ENCODE results near the gene PLEKHA1.

The PLEKHA1 gene
- total RNA-seq = 49.0 to 83.5 (median 67.3) reads per million in 4 donors

DNA sequence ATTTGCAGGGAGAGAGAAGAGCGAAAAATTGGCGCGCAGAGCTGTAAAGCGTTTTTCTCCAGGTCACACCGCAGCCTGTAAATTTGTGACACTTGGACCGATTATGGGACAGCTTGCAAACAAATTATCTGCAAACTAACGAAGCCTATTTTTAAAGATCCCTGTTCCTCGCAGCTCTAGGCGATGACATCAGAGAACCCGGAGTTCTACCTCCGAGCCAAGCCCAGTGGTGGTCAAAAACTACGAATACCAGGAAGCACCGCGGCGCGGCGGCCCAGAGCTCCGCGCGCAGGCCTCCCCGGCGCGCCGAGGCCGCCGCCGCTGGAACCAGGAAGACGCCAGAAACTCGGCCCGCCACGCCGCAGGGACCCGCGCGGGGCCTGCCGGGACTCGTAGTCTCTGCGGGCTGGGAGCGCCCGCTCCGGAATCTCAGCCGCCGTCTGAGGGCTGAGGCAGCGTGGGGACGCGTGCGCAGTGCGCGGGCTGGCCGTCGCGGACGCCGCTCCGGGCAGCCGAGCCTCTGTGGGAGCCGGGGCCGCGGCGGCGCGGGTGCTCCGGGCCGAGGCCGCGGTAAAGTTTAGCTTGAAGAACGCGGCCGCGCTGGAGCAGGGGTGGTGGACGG lies at the start of gene PLEKHA1:
Gene PLEKHA1, plus strand, starts transcription at position 472 of the 622 bp plus-strand sequence. CDS start 18,493 bp downstream, outside the sequence.
- DNase-seq = peak; percentile 85 to 94 (median 89)

DNA sequence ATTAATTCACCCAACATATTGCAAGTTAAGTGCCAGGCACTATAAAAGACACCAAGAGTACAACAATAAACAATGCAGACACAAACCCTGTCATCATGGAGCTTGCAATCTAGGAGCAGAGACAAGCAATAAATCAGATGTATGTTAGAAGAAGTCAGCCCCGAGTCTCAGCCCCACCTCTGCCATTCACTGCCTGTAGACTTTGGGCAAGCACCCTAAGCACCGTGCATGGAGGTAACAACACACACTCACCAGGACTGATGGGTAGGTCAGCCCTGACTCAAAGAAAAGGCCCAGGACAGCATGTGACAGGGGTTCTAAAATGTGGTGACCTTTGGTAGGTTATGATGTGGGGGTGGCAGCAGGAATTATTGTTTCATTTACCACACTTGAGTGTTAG lies 49.3 kb upstream of the PLEKHA1 start:
- DNase-seq = no peak

DNA sequence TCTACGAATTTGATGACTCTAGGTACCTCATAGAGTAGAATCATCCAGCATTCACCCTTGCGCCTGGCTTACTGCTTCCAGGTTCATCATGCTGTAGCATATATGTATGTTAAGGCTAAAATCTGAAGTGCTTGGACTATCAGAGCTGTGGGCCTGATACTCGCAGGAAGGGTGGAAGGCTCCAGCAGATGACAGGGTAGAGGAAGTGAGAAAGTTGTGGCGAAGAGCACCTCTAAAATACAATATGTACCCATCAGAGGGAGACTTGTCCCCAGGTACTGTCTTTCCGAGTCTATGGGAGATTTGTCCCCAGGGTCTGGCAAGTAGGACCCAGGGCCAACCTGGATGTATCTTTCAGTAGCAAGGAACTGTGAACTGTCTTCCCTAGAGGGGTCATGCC lies 48.1 kb upstream of the PLEKHA1 start:
- no peak for DNase-seq

DNA sequence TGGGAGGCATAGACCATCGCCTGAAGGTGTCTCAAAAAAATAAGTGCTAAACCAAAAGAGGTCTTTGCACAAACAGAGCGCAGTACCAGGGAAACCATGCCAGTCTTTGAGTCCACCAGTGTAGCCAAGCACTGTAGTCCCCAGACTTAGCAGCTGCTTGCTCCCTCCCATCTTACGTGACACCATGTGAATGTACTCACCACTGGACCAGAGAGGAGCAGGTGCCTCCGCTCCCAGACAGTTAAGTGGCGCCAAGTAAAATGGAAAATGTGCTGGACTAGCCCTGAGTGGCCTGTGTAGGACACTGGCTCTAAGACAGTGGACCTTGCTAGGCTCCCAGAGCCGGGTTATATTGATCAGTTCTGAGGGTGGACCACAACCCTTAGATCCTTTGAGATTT lies 47.7 kb upstream of the PLEKHA1 start:
- no peak for DNase-seq

DNA sequence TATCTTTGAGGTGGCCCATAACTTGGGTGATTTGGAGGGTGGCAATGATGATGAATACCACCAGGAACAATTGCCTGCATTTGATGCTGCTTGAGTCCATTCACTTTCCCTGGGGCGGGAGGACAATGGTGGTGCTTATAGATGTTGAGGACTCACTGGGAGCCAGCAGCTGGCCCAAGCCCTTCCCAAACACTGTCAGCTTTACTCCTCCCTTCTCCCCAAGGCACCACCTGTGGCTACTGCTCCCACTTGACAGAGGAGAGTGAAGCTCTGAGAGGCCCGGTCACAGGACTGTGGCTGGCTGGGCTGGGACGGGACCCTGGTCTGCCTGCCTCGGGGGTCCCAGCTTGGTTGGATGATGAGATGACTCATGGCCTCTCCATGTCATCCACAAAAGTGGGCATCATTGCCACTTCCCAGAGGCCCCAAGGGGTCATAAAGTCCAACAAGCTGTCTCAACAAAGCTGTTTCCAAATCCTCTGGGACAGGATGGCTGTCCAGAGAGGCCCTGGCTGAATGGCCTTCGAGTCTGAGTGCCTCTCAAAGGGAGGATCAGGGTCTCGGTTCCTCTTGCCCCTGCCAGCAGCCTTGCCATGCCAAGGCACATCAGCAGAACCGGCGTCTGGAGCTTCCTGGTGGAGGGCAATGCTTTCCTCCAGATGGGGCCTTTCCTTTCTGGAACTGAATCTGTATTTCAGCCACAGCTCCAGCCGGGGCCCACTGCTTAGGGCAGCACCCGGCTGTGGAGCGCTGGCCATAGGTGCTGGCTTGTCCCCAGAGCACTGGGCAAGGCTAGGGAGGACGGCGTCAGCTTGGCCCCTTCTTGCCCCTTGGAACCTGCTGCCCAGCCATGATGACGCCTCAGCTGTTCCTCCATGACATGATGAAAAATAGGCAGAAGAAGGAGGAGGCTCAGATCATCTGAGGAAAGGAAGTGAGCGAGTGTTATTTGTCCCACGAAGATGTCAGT lies 47.0 kb upstream of the PLEKHA1 start:
- no peak for DNase-seq

DNA sequence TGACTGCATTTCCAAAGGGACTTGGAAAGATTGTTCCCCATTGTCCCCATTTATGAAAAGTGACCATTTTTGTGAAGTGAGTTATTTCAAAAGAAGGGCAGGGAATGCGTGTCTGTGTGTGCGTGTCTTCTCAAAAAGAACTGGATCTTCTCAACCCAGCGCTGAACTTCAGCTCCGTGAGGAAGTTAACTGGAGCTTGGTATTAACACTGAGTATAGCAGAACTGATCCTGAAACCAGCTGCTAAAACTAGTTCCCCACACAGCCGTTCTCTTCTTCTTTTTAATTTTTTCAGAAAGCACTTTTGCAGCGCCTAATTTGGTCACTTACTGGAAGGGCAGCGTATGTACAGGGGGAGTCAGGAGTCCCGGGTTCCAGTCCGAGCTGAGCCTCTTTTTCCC lies 45.8 kb upstream of the PLEKHA1 start:
- DNase-seq = no peak

DNA sequence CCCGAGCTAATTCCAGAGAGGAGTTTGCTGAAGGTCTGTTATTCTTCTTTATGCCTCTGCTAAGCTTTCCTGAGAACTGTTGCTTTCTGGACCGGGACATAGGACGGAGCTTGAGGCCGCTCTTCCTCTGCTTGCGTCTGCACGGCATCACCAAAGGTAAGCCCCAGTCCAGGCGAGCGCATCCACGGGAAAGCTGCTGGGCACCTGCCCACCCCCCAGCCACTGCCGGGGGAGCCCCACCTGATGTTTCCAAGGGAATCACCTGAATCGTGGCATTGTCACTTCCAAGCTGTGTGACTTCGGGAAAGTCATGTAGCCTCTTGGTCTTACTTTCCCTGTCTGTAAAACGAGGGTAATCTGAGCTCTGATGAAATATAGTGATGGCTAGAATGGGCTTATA lies 45.1 kb upstream of the PLEKHA1 start:
- DNase-seq = no peak

DNA sequence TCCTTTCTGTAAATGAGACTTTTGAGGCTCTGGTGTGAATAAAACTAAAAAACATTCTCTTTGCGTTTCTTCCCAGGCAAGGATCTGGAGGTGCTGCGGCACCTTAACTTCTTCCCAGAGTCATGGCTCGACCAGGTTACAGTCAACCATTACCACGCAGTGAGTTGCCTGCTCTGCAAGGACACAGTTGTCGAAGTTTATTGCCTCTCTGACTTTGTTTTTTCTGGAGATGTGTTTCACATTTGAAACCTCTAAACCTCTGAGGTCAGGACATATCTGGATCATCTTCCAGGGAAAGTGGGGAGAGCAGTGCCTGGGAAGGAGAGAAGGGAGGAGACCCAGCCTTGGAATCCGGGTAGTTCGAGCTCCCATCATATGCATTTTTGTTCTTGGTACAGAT lies 43.4 kb upstream of the PLEKHA1 start:
- no peak for DNase-seq

DNA sequence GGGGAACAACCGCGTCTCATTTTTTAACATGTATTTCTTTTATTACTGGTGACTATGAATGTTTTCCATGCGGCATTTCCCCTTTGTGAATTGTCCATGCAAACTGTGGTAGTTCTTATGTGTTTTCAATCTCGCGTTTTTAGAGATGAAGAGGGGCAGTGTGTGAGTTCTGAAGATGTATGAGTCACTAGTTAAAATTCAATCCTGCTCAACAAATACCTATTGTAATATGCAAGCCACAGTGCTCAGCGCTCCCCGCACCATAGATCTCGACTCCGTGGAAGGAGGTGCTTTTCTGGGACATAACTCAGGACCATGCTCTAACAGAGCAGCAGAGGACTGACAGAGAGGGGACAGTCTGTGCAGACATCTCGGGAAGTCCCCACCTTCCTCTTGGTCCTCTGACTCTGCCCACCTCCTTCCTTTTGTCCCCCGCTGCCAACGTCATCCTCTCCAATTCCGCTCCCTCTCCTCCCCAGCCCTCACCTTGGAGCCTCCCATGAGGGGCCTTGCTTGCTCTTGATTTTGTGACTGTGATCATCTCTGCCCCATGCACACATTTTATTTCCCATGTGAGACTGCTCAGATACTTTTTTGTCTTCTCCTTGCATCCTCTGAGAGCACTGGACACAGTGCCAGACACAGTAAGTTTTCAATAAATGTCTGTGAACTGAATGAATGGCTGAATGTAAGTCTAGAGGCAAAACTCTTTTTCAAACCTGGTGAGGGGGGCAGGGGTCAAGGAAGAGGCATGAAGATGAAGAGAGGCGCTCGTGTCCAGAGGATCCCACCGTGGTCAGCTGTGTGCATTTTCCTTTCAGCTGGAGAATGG lies 42.7 kb upstream of the PLEKHA1 start:
- DNase-seq = no peak

DNA sequence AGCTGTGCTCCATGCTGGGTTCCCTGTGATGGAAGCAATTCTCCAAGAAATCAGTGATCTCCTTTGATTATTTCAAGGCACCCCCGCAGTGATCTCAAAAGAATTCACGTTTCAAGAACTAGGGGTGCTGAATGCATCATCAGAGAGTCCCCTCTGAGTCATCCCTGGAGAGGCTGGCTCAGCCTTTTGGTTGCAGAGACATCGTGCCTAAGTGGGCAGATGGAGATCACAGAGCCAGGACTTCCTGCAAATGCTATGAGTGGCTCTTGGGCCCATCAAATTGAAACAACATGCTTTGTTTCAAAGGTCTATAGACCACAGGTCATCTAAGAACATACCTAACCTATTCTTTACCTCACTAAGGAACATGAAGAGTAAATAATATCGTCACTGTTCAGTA lies 41.5 kb upstream of the PLEKHA1 start:
- DNase-seq = peak in 1 of 5 donors; percentile 30

DNA sequence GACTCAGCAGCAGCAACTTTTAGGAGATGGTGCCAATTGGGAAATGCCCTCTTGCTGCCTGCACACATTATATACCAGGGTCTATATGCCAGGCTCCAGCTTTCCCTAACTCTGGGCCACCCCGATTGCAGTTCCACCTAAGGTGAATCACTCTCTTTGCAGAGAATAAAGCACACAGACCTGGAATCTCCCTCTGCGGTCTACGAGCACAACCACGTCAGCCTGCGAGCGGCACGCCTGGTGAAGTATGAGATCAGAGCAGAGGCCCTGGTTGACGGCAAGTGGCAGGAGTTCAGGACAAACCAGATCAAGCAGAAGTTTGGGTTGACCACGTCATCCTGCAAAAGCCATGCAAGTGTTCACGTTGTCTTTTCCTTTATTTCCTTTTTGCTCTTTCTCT lies 38.2 kb upstream of the PLEKHA1 start:
- no peak for DNase-seq

DNA sequence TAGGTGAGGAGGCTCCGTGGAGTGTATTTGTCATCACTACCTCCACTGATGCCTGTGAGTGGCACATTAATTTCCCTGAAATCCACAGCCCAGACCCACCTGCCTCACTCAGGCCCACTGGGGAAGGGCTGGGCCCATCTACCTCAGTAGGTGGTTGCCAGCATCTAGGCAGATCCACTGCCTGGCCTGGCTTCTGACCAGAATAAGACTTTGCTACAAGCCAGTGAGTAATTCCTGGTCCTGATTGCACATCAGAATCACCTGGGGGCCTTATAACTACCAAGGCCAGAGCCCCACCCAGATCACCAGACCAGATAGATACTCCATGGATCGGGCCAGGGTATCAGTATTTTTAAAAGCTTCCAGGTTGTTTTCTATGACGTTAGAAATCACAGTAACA lies 37.5 kb upstream of the PLEKHA1 start:
- no peak for DNase-seq

DNA sequence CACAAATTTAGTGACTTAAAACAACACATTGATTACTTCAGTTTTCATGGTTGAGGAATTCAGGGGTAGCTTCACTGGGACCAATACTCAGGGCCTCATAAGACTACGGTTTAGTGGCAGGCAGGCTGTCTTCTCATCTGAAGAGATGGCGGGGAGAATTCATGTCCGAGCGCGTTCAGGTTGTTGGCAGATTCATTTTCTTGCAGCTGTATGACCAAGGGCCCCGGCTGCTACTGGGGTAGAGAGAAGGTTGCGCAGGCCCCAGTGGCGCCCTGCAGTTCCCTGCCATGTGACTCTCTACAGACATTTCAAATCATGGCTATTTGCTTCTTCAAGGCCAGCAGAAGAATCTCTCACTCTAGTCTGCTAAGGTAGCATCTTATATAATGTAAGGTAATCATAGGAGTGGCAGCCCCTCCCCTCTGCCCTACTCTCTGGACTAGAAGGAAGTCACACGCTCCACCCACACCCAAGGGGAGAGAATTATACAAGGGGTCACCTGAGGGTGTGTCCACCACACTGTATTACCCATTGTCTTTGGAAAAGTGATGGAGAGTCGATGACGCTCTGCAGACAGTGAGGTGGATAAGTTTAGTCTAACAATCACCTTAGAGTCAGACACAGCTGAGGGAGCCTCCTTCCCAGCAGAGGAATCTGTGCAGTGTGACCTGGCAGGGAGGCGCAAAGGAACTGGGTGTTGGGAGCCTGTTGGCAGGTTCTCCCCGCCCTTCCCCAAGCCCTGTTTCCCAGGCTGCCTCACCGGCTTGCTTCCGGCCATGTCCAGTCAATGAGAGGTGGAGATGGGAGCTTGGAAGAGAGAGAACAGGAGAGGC lies 35.7 kb upstream of the PLEKHA1 start:
- no peak for DNase-seq

DNA sequence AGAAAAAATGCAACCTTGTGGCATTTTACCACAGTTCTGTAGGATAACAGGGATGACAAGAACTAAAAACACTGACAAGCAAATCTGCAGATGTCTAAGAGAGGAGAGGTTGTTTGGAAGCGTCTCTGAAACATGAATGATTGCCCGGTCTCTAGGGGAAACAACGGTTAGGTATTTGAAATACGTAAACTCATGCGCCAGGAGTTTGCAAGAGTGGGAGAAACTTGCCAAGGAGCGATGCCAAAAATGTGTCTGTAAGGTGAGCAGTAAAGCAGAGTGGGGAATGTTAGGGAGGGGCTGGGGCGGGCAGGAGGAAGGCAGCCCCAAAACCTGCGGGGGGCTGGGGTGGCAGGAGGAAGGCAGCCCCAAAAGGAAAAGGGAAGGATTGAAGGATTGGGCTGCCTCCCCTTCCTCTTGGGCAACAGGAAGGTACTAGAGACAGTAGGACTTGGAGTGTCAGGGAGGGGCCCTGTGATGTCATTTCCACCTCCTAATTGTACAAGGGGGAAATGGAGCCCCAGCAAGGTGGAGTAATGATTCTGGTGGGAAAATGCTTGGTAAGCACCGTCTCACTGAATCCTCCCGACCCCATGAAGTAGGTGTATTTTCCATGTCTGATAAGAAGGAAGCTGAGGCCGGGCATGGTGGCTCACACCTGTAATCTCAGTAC lies 33.2 kb upstream of the PLEKHA1 start:
- DNase-seq = no peak

DNA sequence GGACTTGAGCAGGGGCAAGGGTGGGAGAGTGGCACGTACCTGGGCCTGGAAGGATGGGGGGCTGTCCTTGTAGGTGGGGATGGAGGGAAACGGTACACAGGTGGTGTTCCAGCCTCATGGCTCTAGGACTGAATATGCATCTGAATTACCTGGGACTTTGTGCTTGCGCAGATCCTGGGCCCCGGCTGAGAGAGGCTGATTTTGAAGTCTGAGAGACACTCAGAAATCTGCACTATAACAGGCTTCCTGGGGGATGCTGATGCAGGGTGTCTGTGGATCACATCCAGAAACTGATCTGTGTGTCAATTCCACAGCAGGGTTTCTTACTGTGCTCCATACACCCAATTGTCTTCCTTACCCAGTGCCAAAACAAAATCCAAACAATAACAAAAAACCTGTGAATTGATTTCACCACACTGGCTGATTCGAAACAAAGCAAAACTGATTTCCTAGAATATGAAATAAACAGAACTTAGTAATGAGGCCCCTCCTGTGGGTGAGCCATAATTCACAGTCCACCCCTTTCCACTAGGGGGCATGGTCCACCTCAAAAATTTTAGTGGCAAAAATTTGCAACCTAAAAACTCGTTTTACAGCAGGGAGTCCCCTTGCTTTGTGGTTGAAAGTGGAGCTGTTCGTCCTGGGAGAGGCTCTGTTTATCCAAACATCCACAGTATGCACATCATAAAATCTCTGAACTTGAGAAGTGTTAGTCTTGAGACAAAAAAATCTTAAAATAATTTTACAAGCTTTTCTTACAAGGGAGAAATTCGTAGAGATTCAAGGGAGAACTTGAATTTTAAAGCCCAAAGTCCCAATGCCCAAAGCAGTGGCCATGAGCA lies 32.0 kb upstream of the PLEKHA1 start:
- DNase-seq = peak in 4 of 5 donors; percentile 5 to 62 (median 42)

DNA sequence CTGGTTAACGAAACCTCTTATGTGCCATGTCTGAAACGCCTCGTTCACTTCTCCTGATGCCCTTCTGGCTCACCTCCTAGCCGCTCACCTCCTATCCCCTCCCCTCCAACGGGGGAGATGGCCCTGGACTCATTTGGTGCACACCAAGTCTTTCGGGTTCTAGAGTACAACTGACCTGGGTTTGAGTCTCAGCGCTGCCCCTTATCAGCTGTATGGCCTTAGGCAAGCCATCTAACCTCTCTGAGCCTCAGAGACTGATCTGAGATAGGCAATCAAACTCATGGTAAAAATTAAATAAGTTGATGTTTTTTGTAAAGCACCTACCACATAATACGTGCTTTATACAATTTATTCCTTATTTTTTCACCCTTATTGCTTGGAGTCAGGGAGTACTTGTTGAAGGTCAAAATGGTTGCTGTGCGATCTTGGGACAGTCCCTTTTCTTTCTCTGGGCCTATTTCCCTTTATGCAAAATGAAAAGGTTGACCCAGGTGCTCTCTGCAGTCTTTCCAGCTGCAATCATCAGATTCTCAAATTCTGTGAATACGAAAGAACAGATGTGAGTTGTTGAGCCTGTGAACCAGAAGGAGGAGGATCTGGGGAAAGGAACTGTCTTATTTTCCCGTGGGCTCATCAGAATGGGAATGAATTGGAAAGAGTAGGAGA lies 31.2 kb upstream of the PLEKHA1 start:
- no peak for DNase-seq

DNA sequence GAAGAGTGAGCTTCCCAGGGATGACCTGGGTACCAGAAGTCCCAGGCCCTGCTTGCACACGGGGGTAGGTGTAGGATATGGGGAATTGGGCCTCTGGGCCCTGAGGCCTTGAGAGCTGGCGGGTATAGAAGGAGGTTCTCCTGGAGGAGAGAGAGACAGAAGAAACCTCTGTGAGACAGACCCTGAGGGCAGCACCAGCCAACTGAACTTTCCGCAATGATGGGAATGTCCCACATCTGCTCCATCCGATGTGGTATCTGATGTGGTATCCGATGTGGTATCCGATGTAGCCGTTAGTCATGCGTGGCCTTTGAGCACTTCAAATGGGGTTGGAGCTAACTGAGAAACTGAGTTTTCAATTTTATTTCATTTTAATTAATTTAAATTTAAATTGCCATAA lies 30.6 kb upstream of the PLEKHA1 start:
- no peak for DNase-seq

DNA sequence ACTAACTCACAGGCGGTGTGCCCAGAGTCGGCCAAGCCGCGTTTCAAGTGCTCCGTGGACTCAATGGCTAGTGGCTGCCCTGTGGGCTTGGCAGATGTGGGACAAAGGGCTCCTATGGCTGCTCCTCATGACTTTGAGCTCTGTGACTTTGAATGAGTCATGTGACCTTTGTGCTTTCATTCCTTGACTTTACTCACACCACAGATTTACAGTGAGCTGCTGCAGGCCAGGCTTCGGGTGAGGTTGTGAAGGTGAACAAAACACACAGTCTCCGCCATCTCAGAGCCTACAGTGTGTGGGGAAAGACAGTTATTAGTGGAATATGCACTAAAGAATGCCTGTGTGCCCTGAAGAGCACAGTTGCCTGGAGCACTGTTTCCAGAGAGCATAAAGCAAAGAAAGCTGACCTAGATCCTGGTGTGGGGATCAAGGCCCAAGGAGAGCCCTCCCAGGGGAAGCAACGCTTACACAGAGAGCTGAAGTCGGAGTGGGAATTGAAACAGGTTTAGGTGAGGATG lies 29.7 kb upstream of the PLEKHA1 start:
- no peak for DNase-seq

DNA sequence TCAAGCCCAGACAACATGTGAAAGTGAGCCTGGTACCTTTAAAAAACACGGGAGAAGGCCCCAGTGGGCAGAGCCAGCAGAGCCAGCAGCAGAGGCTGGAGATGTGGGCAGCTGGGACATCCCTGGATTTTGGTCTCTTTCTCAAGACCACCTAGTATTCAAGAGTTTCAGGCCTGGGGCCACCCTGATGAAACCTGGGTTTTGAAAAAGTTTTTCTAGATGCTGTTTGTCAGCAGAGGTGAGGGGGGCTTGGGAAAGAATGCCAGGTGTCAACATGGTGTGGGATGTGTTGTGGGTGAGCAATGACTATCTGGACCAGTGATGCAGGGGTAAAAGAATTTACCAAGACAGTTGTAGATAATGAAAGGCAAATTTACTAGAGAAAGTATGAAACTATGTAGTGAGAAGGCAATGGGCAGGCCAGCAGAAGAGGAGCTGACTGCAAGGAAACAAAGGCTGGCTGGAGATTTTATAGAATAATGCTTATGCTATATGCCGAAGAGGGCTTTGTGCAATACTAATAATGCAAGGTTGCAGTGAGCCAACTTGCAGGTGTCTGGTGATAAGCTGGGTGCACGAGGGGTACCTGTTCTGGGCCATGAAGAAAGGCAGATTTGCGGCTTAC lies 28.1 kb upstream of the PLEKHA1 start:
- DNase-seq = no peak

Data from T-helper 1 cell (primary cell).